Epidermal melanocyte (primary cell): ENCODE results near the gene DMRTC1.
"Not testable (repeated sequence)": the region's sequence is repeated elsewhere in the genome, so short reads cannot be mapped to it uniquely, and the experiment has no call there.

Experiments used
- DNase-seq: peaks from one replicate; pipeline ENCODE4 v3.0.0; 2011; ENCODE audit warnings: low spot score; ENCODE audit not compliant: insufficient read length

Gene DMRTC1, protein sequence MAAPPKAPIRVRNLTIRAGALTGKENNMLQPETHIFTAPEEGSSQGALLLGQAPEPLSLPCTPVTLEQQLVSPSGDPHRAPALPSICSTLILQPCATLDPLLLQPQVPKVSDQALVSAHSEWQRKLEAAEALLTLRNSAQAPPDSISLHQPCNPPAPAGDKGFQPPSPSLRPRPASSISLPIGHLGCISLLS

DNA sequence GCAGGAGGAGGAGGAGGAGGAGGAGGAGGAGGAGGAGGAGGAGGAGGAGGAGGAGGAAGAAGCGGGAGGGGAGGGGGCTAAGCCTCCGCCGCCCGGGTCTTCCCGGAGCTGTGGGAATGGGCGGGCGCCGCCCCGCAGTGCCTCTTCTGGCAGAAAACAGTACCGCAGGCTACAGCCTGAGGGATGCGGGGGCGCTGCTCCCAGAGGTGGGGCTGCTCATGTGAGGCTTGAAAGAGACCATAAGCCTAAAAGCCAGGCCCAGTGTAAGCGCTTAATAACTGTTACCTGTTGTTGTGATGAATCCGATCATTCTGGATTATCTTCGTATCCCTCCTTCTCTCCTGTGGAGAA lies at the start of gene DMRTC1:
TSS of gene DMRTC1 (minus strand) at position 19 of the 351 bp plus-strand sequence. CDS start 68,143 bp downstream, outside the sequence.
- DNase-seq, result not testable (repeated sequence)

DNA sequence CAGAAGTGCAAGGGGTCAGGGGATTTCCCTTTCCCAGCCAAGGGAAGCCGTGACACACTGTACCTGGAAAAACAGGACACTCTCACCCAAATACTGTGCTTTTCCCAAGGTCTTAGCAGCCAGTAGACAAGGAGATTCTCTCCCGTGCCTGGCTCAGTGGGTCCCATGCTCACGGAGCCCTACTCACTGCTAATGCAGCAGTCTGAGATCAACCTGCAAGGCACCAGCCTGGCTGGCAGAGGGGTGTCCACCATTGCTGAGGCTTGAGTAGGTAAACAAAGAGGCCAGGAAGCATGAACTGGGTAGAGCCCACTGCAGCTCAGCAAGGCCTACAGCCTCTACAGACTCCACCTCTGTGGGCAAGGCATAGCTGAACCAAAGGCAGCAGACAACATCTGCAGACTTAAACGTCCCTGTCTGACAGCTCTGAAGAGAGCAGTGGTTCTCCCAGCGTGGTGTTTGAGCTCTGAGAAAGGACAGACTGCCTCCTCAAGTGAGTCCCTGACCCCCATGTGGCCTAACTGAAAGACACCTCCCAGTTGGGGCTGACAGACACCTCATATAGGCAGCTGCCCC lies 37.3 kb upstream of the DMRTC1 start:
- not testable (repeated sequence) for DNase-seq

DNA sequence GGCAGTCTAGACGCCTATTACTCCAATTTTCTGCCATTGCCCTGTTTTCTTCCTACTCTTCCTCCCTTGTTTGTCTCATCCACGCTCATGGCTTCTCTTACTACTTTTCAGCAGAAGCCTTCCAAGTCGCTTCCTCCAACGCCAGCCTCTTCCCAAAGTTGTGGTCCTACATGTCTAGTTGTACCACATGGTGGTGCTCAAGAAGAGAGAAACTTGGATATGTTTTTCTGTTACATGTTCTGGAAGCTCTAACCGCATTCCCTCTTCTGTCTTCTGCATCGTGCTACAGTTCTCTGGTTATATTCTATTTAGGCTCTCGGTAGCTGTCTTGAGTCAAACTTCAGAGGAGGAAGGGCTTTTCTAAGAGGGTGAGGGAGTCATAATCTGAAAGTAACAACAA lies 31.2 kb upstream of the DMRTC1 start:
- DNase-seq, result not testable (repeated sequence)

DNA sequence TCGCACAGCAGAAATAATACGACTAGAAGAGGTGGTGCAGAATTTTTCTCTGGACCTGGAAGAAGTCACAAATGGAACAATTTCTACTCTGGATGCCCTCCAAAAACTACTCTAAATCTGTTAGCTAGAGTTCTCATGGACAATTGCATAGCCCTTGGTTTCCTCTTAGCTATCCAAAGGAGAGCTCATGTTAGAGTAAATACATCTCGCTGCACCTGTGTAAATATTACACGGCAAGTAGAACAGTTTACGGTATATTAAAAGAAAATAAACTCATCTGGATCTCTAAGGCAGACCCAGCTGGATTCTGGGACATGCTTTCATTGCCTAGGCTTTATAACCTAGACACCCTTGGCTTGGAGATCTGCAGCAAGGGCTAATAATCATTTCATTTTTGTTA lies 28.2 kb upstream of the DMRTC1 start:
- not testable (repeated sequence) for DNase-seq

DNA sequence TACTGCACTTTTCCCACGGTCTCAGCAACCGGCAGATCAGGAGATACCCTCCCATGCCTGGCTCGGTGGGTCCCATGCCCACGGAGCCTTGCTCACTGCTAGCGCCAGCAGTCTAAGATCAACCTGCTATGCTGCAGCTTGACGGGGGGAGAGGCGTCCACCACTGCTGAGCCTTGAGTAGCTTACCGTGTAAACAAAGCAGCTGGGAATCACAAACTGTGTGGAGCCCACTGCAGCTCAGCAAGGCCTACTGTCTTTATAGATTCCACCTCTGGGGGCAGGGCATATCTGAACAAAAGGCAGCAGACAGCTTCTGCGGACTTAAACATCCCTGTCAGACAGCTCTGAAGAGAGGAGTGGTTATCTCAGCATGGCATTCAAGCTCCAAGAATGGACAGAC lies 16.3 kb upstream of the DMRTC1 start:
- not testable (repeated sequence) for DNase-seq

DNA sequence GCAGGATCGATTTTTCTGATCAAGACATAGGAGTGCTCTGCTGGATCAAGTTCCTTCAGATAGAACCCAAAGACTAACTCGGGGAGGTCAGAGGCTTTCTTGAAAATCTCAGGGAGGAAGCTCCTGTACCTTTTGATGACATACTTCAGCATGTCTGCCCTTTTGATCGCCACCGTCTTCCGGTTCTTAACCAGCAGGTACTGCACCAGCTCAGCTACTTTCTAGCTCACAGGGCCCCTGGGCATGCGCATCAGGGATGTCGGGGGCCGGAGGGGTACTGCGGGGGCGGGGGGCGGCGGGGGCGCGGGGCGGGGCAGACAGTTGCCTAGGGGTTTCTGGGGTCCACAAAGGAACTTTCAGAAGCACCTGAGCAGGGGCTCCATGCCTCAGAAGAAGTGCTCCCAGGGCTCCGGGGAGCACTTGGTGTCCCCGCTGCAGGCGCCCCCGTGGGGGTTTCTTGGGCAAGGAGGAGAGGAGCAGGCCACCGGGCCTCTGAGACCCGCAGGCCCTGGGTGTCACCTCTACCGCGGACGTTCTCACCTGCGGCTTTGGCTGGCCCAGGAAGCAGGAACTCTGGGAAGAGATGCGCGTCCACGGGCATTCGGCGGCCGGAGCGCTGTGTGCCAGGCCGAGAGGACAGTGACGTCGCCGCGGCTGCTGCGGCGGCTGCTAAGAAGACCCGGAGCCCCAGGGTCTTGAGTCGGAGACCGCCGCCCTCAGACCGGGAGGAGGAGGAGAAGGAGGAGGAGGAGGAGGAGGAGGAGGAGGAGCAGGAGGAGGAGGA lies 410 bp downstream of the DMRTC1 start:
- DNase-seq, result not testable (repeated sequence)

DNA sequence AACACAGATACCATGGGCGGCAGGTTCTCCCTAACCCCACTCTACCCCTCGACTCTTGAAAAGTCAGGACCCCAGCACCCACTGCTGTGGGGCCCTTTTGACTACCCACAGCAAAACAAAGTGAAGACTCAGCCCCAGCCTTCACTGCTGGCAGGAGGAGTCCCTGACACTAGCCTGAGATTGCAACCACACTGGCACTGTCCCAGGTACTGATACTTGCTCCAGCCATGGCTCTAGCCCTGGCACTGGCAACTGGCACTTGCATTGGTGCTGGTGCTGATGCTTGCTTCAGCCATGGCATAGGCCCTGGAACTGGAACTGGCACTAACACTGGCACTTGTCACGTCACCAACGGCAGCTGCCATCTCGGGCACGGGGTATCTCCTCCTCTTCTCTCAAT lies 1.4 kb downstream of the DMRTC1 start:
- DNase-seq, result not testable (repeated sequence)

DNA sequence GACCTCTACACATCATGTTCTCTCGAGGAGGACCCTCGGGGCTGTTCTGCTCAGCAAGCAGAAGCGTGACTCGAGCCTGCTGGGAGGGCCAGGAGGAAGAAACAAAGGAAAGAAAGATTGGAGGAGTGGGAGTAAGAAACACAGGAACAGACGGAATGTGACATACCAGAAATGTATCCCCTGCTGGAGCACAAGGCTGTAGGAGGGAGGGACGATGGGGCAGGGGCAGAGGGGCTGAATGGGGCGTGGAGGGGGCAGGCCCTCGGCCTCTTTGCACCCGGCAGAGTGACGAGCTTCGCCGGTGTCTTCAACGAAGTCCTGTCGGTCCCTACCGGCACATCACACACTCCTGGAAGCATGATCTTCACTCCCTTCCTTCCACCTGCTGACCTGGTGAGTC lies 5.7 kb downstream of the DMRTC1 start, which contains the start of gene FAM236A:
TSS of gene FAM236A (plus strand) at position 301 of the 400 bp plus-strand sequence. CDS start at position 358, 57 bp downstream.
- not testable (repeated sequence) for DNase-seq

DNA sequence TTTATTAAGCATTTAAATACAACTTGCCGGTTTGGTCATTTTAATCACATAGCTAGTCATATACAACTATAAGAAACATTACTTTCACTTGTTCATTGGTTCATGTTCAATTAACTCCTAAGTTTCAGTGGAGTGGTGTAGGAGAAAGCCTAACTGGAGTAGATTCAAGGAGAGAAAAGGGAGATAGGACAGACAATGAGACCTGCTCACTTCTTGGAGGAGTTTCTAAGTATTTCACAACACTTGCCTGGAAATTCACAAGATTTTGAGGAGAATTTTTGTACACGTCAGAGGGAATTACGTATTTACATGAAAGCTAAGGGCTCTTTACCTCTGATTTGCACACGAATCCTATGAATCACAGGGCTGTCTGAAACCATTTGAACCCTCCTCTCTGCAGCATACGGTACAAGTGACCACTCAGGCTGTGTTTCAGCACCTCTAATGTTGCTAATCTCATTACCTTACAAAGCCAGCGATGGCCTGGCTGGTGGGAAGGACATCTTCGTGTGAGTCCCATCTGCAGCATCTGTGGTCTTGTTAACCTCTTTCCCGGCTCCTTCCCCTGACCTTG lies 6.7 kb downstream of the DMRTC1 start:
- DNase-seq, result not testable (repeated sequence)

DNA sequence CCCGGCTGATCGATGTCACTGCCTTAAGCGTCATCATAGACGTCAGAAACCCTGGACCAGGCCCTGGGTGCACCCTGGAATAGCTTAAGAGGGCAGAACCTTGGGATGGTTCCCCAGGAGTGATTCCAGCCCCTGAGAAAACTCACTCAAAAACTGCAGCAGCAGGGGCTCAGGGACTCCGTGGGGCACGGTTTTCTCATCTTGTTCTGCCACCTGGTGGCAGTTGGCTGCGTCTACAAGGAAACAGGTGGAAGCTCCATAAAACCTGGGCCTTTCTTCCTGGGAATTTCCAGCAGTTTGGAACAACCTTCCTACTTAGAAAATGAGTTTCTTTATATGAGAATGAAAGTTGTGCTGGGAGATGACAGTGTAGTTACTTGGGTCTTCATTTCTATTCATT lies 7.2 kb downstream of the DMRTC1 start:
- DNase-seq, result not testable (repeated sequence)

DNA sequence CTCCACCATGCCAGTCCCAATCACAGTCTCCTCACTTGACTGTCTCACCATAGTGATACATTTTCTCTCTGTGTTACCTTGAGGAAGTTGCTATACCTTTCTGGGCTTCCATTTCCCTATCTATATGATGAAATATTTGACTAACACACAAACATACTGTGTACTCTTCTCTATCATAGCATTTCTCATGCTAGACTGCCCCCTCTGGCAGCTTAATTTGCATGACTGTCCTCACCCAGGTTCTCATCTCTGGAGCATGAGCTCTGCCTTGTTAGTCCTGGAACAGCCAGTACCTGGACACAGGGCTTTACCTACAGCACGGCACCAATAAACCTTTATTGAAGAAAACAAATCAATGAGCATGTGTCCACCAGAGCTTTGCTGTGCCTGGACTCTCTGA lies 11.4 kb downstream of the DMRTC1 start:
- not testable (repeated sequence) for DNase-seq

DNA sequence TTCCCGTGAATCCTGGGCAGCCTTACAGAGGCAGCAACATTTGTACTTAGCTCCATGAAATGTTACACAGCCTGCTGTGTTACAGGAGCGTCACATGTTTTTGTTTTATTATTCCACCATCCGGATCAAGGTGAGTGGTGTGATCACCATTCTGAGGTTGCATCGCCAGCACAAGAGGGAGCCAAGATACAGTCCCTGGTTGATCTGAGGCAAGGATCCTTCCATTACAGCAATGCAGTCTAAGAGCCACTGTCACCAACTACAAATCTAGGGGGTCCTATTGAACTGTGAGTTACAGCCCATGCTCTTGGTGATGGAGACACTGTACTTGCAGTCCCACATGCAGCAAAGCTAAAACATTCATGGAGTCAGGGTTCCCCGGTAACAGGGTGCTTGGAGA lies 27.5 kb downstream of the DMRTC1 start:
- not testable (repeated sequence) for DNase-seq

DNA sequence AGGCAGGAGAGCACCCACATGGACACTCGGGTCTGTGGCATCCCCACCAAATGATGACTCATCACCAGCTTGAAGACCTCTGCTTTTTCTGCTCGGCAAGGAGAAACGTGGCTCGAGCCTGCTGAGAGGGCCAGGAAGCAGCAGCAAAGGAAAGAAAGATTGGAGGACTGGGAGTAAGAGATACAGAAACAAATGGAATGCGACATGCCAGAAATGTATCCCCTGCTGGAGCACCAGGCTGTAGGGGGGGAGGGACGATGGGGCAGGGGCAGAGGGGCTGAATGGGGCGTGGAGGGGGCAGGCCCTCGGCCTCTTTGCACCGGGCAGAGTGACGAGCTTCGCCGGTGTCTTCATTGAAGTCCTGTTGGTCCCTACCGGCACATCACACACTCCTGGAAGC lies 31.3 kb downstream of the DMRTC1 start, which contains the start of gene FAM236C:
TSS of gene FAM236C (plus strand) at position 301 of the 400 bp plus-strand sequence. CDS start 100 bp downstream, outside the sequence.
- not testable (repeated sequence) for DNase-seq

DNA sequence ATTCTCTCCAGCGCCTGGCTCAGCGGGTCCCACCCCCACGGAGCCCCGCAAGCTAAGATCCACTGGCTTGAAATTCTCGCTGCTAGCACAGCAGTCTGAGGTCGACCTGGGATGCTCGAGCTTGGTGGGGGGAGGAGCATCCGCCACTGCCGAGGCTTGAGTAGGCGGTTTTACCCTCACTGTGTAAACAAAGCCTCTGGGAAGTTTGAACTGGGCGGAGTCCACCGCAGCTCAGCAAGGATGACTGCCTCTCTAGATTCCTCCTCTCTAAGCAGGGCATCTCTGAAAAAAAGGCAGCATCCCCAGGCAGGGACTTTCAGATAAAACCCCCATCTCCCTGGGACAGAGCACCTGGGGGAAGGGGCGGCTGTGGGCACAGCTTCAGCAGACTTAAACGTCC lies 53.9 kb downstream of the DMRTC1 start:
- not testable (repeated sequence) for DNase-seq

DNA sequence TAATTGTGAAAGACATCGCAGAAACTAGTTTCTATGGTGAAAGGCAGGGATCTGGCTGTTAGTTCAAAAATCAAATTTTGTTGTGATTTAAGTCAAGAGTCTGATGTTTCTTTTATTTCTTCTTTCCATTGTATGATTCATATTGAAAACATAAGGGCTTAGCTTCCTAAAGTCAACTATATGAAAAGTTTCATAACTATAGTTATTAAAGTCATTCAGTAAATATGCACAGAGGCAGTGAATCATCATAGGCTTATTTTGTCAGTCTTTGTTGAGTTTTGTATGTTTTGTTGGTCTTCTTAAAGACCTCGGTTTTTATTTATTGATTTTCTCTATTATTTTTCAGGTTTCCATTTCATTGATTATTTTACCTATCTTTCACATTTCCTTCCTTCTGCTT lies 60.7 kb downstream of the DMRTC1 start:
- not testable (repeated sequence) for DNase-seq

DNA sequence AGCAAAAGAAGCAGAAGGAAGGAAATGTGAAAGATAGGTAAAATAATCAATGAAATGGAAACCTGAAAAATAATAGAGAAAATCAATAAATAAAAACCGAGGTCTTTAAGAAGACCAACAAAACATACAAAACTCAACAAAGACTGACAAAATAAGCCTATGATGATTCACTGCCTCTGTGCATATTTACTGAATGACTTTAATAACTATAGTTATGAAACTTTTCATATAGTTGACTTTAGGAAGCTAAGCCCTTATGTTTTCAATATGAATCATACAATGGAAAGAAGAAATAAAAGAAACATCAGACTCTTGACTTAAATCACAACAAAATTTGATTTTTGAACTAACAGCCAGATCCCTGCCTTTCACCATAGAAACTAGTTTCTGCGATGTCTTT lies 106.1 kb downstream of the DMRTC1 start:
- not testable (repeated sequence) for DNase-seq

DNA sequence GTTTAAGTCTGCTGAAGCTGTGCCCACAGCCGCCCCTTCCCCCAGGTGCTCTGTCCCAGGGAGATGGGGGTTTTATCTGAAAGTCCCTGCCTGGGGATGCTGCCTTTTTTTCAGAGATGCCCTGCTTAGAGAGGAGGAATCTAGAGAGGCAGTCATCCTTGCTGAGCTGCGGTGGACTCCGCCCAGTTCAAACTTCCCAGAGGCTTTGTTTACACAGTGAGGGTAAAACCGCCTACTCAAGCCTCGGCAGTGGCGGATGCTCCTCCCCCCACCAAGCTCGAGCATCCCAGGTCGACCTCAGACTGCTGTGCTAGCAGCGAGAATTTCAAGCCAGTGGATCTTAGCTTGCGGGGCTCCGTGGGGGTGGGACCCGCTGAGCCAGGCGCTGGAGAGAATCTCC lies 112.9 kb downstream of the DMRTC1 start:
- DNase-seq, result not testable (repeated sequence)
